HG03575 (cell line): ENCODE data around the gene MEOX1.

Experiments used
- ATAC-seq: cut with Tn5 transposase; IDR thresholded peaks from one replicate; pipeline ENCODE4 v1.9.1; 2021; ENCODE audit not compliant: unreplicated experiment, insufficient number of reproducible peaks, low FRiP score; ENCODE audit errors: extremely low read depth

The MEOX1 gene

GRCh38 chr17:43660816-43661493 lies 767 bp downstream of the MEOX1 start:
- ATAC-seq, result no peak

GRCh38 chr17:43659823-43660617 lies 1.7 kb downstream of the MEOX1 start:
- ATAC-seq, result no peak

GRCh38 chr17:43658900-43659299 lies 2.8 kb downstream of the MEOX1 start:
- no peak for ATAC-seq

GRCh38 chr17:43655693-43656255 lies 5.9 kb downstream of the MEOX1 start:
- no peak for ATAC-seq

- no peak for ATAC-seq
Measured at GRCh38 chr17:43652124-43652480, 9.6 kb downstream of the MEOX1 start.

- no peak for ATAC-seq
Measured at GRCh38 chr17:43650471-43650870, 11.3 kb downstream of the MEOX1 start.

- ATAC-seq, result no peak
Measured at GRCh38 chr17:43648916-43649315, 12.8 kb downstream of the MEOX1 start.

GRCh38 chr17:43645765-43646481 lies 15.8 kb downstream of the MEOX1 start:
- no peak for ATAC-seq

GRCh38 chr17:43645450-43645764 lies 16.3 kb downstream of the MEOX1 start:
- ATAC-seq, result no peak

GRCh38 chr17:43644081-43644480 lies 17.6 kb downstream of the MEOX1 start:
- ATAC-seq, result no peak

GRCh38 chr17:43641416-43641815 lies 20.3 kb downstream of the MEOX1 start:
- ATAC-seq, result no peak

GRCh38 chr17:43640491-43641252 lies 21.1 kb downstream of the MEOX1 start:
- ATAC-seq, result no peak

GRCh38 chr17:43637563-43638323 lies 24.0 kb downstream of the MEOX1 start:
- ATAC-seq, result no peak

- ATAC-seq, result no peak
Measured at GRCh38 chr17:43636426-43636825, 25.3 kb downstream of the MEOX1 start.

GRCh38 chr17:43634591-43635125 lies 27.1 kb downstream of the MEOX1 start:
- ATAC-seq, result no peak

GRCh38 chr17:43632221-43632620 lies 29.5 kb downstream of the MEOX1 start:
- ATAC-seq, result no peak

- ATAC-seq, result no peak
Measured at GRCh38 chr17:43631429-43631828, 30.3 kb downstream of the MEOX1 start.

- no peak for ATAC-seq
Measured at GRCh38 chr17:43628089-43628650, 33.6 kb downstream of the MEOX1 start.
